NCI-H526 (cell line): ENCODE results near the gene SEMA5B.

Experiments
- DNase-seq, 2 experiments: peaks; one replicate each; lab custom pipeline; 2025; lab: John Stamatoyannopoulos, UW

SEMA5B gene

DNA sequence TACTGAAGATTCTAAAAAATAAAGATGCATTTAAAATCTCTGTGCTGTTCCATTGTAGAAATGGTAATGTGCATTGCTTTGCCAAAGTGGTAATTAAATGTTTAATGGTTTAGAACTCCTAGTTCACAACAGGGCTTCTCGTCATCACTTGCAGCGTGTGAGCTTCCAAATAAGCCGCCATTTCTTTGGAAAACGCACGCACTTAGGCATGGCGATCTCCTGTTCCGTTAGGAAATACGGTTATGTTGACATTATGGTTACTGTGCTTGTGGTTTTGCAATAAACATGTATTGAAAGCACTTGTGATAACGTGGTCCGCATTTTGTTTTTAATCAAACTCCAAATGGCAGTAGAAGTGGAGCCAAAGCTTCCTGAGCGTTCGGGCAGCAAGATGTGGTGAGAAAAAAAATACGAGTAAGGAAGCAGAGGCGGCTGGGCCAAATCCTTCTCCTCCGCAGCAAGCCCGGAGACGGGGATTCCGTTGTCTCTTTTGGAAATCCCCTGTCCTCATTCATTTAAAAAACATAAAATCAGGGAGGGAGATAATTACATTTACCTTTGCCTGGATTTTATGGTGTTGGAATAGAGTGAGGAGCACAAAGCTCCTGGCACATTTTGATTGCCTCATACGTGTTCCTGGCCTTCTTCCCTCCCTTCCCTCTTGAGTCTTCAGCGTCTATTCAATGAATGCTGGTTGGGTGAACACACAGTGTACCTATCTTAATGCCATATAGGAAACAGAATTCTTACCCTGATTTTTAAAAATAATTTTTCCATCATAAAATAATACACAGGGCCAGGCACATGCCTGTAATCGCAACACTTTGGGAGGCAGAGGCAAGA lies 135.2 kb downstream of the SEMA5B start:
- no peak for DNase-seq

- no peak for DNase-seq
These were observed 136.8 kb downstream of the SEMA5B start for GRCh38 chr3:122890720-122891220.

GRCh38 chr3:122890077-122890719 lies 137.4 kb downstream of the SEMA5B start:
- DNase-seq = no peak

- no peak for DNase-seq
These were observed 140.6 kb downstream of the SEMA5B start for GRCh38 chr3:122886946-122887345.

DNA sequence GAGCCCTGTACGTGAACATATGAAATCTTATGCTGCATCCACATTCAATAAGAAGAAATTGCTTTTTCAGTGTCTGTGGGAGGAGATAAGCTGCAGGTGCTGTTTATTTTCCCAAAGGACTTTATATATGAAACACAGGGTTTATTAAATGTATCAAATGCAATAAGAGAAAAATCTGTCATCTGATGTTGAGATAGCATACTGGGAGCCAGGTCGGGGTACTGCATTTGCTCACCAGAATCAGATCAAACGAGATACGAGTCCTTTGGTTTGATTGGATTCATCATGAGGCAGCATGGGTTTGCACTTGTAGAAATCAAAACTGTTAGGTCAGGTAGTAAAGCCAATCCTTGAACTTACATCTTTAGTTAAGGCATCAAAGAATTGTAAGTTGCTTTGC lies 141.3 kb downstream of the SEMA5B start:
- DNase-seq = no peak

GRCh38 chr3:122882361-122882947 lies 145.1 kb downstream of the SEMA5B start:
- no peak for DNase-seq

DNA sequence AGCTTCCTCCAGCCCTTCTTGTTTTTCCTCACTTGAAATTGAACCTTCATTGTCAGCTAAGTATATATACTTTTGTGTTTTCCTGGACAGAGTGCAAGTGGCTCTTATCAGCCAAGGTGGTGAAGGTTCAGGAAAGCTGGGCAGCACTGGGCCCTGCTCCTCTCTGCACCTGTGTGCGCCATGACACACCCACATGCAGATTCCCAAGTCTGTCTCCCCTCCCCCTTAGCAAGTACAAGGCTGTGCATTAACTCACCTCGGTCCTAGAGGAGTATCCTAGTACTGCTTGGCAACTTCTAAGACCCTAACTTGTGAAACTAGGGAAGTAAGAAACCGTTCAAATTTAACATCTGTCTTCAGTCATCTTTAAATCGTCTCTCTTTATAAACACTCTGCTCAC lies 146.9 kb downstream of the SEMA5B start:
- DNase-seq = no peak

- DNase-seq = no peak
These were observed 147.4 kb downstream of the SEMA5B start for GRCh38 chr3:122880173-122880572.

GRCh38 chr3:122875547-122876127 lies 151.9 kb downstream of the SEMA5B start:
- no peak for DNase-seq

DNA sequence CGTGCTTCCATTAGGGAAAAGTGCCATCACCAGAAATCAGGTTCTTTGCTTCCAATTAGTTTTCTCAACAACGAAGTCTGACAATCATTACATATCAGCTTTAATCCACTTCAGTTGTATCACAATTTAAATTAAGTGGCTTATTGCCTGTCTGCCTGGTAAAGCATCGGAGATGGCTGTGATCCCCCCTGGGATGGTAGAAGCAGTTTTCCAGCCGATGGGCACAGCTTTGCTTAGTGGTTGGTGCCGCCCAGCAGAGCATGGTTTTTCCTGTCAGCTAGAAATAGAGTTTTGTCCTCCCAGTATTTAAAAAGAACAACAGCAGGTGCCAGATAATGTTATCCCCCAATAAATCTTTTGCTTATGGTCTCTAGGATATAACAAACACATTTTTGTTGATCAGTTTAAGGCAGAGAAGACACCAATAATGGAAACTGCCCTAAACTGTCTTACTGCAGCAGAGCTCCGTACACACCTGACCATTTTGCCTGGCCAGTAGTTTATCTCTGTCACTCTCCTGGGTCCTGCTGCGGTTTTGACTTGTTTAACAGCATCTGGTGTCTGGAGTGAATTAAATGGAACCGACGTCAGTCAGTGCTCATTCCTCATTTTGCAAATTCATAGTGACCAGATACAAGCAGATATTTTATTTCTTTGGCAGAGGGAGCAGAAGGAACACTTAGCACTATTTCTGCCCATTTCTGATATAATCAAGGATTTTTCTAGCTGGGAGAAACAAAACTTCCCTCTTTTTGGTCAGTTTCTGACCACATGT lies 153.6 kb downstream of the SEMA5B start:
- no peak for DNase-seq

- DNase-seq = no peak
These were observed 159.2 kb downstream of the SEMA5B start for GRCh38 chr3:122868322-122868721.

DNA sequence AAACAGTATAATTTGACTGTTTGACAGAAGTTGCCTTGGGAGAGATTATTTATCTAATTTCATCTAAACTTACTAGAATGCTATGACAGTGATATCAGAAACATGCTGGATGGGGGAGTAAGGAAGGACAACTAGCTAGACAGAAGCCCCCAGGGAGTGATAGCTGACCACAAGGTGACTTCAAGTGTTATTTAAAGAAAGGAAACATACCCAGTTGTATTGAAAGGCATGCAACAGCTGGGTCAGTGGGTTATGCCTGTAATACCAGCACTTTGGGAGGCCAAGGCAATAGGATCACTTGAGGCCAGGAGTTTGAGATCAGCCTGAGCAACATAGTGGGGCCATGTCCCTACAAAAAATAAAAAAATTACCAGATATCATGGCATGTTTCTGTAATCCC lies 163.1 kb downstream of the SEMA5B start:
- DNase-seq = no peak

GRCh38 chr3:122862381-122862780 lies 165.2 kb downstream of the SEMA5B start:
- DNase-seq = no peak
